ENCODE measurements around the gene CLCN1.

- TF ChIP-seq CTCF (IDR thresholded peaks at IDR 0.05) = no peak
- TF ChIP-seq POLR2A (IDR thresholded peaks at IDR 0.05) = no peak
- no peak for TF ChIP-seq POLR2AphosphoS5 (IDR thresholded peaks at IDR 0.05)
Observed at GRCh38 chr7:143289421-143289820, 26.5 kb upstream of the CLCN1 start.

Data from prostate gland (tissue), 2 donors.